IPS-20b (cell line): ENCODE measurements around the gene ADTRP.

Experiments
- H3K27ac ChIP-seq: one replicate; pipeline ENCODE4 v1.5.1; 2013; ENCODE audit warnings: low read length
- H3K27me3 ChIP-seq: 2 replicates; pipeline ENCODE4 v1.6.1; 2013; ENCODE audit warnings: mild to moderate bottlenecking, low read length, inconsistent platforms; ENCODE audit not compliant: insufficient read depth
- H3K36me3 ChIP-seq: 2 replicates; pipeline ENCODE4 v1.6.1; 2013; ENCODE audit warnings: low read depth, mild to moderate bottlenecking, inconsistent platforms, low read length, moderate library complexity; ENCODE audit not compliant: insufficient read depth
- H3K4me1 ChIP-seq: 2 replicates; pipeline ENCODE4 v1.6.1; 2013; ENCODE audit warnings: mild to moderate bottlenecking, control low read depth, inconsistent platforms, low read length, moderate library complexity; ENCODE audit not compliant: insufficient read depth
- H3K4me3 ChIP-seq: 2 replicates; pipeline ENCODE4 v1.5.1; 2013; ENCODE audit warnings: mild to moderate bottlenecking, low read length, inconsistent platforms
- H3K9ac ChIP-seq: 2 replicates; pipeline ENCODE4 v1.6.1; 2013; ENCODE audit warnings: low read depth, mild to moderate bottlenecking, inconsistent platforms, low read length, moderate library complexity
- H3K9me3 ChIP-seq: 2 replicates; pipeline ENCODE4 v1.6.1; 2013; ENCODE audit warnings: mild to moderate bottlenecking, low read depth, low read length, inconsistent platforms; ENCODE audit not compliant: insufficient read depth

The ADTRP gene, protein sequence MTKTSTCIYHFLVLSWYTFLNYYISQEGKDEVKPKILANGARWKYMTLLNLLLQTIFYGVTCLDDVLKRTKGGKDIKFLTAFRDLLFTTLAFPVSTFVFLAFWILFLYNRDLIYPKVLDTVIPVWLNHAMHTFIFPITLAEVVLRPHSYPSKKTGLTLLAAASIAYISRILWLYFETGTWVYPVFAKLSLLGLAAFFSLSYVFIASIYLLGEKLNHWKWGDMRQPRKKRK

DNA sequence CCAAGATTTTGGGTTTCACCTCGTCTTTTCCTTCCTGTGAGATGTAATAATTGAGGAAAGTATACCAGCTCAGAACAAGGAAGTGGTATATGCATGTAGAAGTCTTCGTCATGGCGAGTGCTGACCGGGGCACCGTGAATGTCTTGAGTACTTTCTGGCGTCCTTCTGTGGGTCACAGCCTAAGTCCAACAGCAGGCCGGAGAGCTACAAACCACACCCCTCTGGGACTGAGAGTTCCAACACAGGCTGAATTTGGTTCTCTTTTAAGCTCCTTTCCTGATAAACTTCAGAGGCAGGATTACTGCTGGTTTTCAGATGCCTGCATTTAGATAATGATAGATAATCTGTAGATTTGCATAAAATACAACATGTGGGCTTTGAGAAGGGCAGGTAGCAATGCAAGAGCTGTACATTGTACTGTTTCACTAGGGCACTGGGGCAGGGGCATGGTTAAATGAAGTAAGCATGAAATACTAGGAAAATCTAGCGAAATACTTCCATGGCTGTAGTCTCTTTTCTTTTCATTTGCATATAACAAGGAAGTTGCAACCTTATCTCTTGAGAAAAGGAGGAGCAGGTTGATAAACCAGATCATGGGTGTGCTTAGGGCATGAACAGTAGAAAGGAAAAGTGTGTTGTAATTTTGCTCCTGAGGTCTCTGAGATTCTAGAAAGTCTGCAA, at the start of gene ADTRP:
Gene ADTRP (minus strand): TSS at position 156 of the 681 bp plus-strand sequence. CDS start 44 bp downstream, at position 112.
- Histone ChIP-seq H3K4me1 (peaks cover 9% of the 10 kb centered on the region), H3K4me3 (no peak within 1 kb of the TSS), H3K9ac (no peak within 1 kb of the TSS), H3K36me3 (no peaks in the 10 kb centered on the region), H3K9me3 (no peaks in the 10 kb centered on the region), H3K27me3 (no peaks in the 10 kb centered on the region), H3K27ac (no peak within 1 kb of the TSS)

DNA sequence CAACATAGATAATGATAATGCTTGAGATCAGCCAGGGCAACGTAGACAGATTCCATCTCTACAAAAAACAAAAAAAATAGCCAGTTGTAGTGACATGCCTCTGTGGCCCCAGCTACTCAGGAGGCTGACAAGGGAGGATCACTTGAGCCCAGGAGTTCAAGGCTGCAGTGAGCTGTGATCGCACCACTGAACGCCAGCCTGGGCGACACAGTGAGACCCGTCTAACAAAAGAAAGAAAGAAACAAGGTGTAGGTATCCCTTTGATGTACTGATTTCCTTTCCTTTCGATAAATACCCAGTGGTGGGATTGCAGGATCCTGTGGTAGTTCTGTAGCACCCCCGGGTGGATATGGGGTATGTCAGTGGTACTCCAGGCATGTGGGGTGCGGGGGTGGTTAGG, 48.2 kb upstream of the ADTRP start:
- Histone ChIP-seq H3K4me3 (no peak overlapping the region), H3K27me3 (no peaks in the 10 kb centered on the region), H3K36me3 (no peaks in the 10 kb centered on the region), H3K27ac (no peak overlapping the region), H3K4me1 (no peaks in the 10 kb centered on the region), H3K9ac (no peak overlapping the region), H3K9me3 (no peaks in the 10 kb centered on the region)

DNA sequence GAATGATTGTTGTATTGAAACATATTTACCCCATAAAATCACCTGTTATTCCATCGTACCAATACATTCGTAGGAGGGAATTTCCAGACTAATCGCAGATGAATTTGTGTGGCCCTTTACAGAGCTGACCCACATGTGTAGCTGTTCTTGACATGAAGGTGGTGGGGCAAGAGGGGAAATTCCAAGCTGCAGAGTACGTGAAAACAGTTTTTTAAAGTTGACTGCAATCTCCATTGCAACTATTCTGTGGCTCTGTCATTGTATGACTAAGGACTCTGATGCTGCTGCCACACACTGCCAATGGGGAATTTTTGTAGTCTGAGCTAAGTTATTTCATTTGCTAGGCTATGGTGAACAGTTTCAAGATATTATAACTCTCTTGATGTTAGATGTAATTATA, 46.4 kb upstream of the ADTRP start:
- no peak overlapping the region for H3K9ac ChIP-seq
- no peak overlapping the region for H3K27ac ChIP-seq
- no peaks in the 10 kb centered on the region for H3K36me3 ChIP-seq
- H3K27me3 ChIP-seq, result no peaks in the 10 kb centered on the region
- no peak overlapping the region for H3K4me3 ChIP-seq
- no peaks in the 10 kb centered on the region for H3K9me3 ChIP-seq
- no peaks in the 10 kb centered on the region for H3K4me1 ChIP-seq

DNA sequence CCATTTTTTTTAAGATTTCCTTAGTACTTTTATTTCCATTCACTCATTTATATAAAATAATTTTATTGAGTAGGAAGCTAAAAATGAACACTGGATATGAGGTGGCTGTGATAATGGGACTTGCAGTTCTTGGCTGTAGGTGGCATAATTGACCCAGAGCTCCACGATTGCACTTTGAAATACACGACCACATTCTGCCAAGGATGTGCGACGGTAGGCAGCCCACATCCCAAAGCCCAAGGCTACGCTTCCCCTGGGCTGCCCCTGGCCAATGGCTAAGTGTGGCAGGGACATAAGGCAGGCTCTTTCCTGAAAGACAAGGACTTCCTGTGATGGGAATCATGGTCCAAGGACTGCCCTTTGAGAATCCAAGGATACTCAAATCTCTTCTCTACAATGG, 43.7 kb upstream of the ADTRP start:
- Histone ChIP-seq H3K27ac (no peak overlapping the region), H3K4me3 (no peak overlapping the region), H3K27me3 (no peaks in the 10 kb centered on the region), H3K4me1 (no peaks in the 10 kb centered on the region), H3K9me3 (no peaks in the 10 kb centered on the region), H3K36me3 (no peaks in the 10 kb centered on the region), H3K9ac (no peak overlapping the region)

DNA sequence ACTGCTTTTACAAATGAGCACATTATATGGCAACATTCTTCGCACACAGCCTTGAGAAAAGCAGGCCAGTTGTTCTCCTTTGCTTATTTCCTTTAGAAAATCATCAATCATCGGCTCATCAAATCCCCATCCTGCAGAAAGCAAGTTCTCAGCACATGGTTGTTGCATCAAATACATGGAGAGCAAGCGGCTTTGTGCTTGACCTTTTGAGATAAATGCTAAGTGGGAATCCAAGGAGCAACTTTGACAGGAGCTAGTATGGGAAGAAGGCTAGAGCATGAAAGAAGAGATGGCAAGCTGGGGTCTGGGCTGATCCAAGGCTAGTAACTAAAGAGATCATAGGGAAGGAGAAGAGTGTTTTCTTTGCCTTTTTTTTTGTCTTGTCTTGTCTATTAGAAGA, 43.2 kb upstream of the ADTRP start:
- Histone ChIP-seq H3K9ac (no peak overlapping the region), H3K4me3 (no peak overlapping the region), H3K9me3 (no peaks in the 10 kb centered on the region), H3K36me3 (no peaks in the 10 kb centered on the region), H3K27ac (no peak overlapping the region), H3K27me3 (no peaks in the 10 kb centered on the region), H3K4me1 (no peaks in the 10 kb centered on the region)

DNA sequence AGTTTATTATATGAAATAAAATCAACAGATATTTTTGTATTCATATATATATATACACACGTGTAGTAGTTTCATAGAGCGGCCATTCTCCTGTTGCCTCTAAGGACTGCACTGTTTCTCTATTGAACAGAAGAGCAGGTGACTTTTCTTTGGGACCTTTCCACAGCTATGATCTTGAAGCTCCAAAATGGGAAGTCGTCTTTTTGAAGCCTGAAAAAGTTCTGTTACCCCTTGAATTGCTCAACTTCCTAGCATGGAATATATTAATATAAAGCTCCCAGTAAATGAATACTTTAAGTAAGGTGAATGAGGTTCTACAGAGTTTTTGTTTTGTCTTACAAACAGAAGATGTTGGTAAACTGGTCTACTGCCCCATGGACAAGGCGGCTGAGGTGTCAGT, 42.2 kb upstream of the ADTRP start:
- Histone ChIP-seq H3K9ac (no peak overlapping the region), H3K9me3 (no peaks in the 10 kb centered on the region), H3K27me3 (no peaks in the 10 kb centered on the region), H3K27ac (no peak overlapping the region), H3K4me1 (no peaks in the 10 kb centered on the region), H3K4me3 (no peak overlapping the region), H3K36me3 (no peaks in the 10 kb centered on the region)

DNA sequence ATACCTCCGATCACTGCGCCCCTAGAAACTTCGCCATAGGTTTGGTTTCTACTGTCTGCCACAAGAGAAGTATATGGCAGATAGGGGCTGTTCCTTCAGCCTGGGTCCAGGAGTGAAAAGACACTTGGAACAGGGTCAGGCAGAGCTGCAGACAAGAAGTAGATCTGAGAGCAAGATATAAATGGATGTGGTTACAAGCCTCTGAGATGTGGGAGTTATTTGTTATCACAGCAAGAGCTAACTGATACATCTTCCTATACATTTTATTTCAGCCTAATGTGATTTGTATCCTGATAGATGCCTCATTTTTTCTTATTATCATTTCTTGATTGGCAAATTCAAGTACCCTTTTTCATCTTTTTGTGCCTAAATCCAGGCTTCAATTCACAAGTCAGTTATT, 40.9 kb upstream of the ADTRP start:
- Histone ChIP-seq H3K9me3 (no peaks in the 10 kb centered on the region), H3K27me3 (no peaks in the 10 kb centered on the region), H3K27ac (no peak overlapping the region), H3K4me3 (no peak overlapping the region), H3K4me1 (no peaks in the 10 kb centered on the region), H3K9ac (no peak overlapping the region), H3K36me3 (no peaks in the 10 kb centered on the region)

DNA sequence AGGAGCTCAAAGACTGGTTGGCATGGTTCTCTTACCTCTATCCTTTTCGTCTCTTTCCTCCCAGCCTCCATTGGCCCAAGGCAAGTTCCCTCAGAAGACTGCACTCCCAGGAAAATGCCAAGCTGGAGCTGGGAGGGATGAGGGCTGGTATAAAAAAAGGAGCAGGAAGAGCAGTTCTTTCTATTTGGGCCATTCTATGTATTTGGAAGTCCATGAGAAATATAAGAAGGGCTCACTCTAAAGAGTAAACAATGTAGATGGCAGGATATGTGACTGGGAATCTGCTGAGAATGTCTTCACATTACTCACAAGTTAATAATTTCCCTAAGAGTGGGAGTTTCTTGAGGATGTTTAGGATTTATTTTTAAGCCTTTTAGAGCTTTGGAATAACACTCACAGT, 36.6 kb upstream of the ADTRP start:
- Histone ChIP-seq H3K4me1 (no peaks in the 10 kb centered on the region), H3K27ac (no peak overlapping the region), H3K27me3 (no peaks in the 10 kb centered on the region)

DNA sequence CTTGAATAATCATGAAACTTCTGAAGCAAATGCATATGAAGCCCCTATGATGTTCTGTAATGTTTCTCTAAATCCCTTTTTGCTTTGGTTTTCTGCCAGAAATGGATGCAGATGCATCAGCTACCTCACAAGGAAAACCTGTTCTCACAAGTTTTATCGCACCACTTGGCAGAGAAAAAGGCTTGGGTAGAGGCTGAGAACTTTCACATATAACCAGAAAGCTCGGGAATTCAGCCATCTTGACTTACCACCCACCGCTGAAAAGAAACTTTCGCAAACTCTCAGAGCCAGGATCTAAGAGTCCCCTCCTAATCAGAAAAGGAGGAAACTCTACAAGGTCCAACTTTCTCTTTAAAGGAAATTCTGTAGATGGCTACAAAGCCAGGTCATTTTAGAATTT, 36.2 kb upstream of the ADTRP start:
- no peaks in the 10 kb centered on the region for H3K27me3 ChIP-seq
- H3K36me3 ChIP-seq, result no peaks in the 10 kb centered on the region
- no peaks in the 10 kb centered on the region for H3K4me1 ChIP-seq
- no peak overlapping the region for H3K9ac ChIP-seq
- H3K9me3 ChIP-seq, result no peaks in the 10 kb centered on the region
- H3K4me3 ChIP-seq, result no peak overlapping the region
- H3K27ac ChIP-seq, result no peak overlapping the region

More for the DNA sequence above, 36.6 kb upstream of the ADTRP start:
- Histone ChIP-seq H3K4me3 (no peak overlapping the region), H3K9me3 (no peaks in the 10 kb centered on the region), H3K36me3 (no peaks in the 10 kb centered on the region), H3K9ac (no peak overlapping the region)

DNA sequence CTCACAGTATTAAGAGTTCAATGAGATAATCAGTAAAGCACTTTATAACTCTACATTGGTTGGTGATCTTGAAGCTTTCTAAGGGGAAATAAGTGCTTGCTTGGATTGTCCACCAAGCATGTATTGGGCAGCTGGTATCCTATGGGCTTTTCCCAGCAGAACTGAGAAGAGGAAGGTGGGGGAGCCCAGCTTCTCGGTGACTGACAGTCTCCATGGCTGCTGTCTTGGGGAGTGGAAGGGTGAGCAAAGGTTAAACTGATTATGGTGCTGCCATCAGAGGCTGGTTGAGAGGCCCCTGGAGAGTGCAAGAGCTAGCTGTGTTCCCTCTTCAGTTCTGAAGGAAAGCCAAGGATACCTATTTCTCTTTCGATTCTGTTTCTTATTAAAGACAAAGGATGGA, 35.5 kb upstream of the ADTRP start:
- H3K4me1 ChIP-seq, result no peaks in the 10 kb centered on the region
- H3K36me3 ChIP-seq, result no peaks in the 10 kb centered on the region
- H3K9me3 ChIP-seq, result no peaks in the 10 kb centered on the region
- no peak overlapping the region for H3K27ac ChIP-seq
- H3K4me3 ChIP-seq, result no peak overlapping the region
- H3K9ac ChIP-seq, result no peak overlapping the region
- H3K27me3 ChIP-seq, result no peaks in the 10 kb centered on the region

DNA sequence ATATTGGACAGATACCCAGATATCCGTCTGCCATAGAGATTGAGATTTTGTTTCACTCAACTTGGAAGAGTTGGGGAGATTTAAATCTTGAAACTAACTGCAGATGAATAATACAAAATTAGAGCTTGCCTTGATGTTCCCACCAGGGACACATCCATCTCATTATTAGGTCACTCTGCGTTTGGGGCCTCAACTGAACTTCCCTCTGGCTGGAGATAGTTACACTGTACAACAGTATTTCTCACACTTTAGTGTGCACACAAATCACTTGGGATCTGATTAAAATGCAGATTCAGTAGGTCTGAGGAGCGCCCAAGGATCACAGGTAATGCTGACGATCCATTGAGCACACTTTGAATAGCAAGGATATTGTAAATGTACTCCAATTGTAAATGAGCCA, 35.0 kb upstream of the ADTRP start:
- Histone ChIP-seq H3K4me3 (no peak overlapping the region), H3K9me3 (no peaks in the 10 kb centered on the region)

DNA sequence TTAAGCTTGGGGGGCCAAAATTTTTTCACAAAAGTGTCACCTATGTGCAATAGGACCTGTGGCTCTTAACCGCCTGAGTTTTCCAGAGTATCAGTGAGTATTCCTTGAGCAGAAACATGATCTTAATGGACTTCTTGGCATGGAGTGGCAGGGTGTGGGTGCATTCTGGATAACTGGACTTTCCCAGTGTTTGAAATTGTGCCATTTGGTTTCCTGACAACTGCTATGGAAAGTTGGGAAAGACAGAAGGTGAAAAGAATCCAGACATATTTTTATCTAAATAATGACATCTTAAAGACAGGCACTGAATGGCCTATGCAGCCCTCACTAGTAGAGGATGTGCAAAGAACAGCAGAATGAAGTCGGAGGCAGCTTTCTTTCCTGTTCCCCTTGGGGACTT, 34.3 kb upstream of the ADTRP start:
- H3K9ac ChIP-seq, result no peak overlapping the region
- H3K9me3 ChIP-seq, result no peaks in the 10 kb centered on the region
- no peaks in the 10 kb centered on the region for H3K4me1 ChIP-seq
- H3K27ac ChIP-seq, result no peak overlapping the region
- H3K4me3 ChIP-seq, result no peak overlapping the region
- no peaks in the 10 kb centered on the region for H3K27me3 ChIP-seq
- H3K36me3 ChIP-seq, result no peaks in the 10 kb centered on the region

More for the DNA sequence above, 35.0 kb upstream of the ADTRP start:
- no peak overlapping the region for H3K27ac ChIP-seq
- H3K9ac ChIP-seq, result no peak overlapping the region
- H3K4me1 ChIP-seq, result no peaks in the 10 kb centered on the region
- H3K27me3 ChIP-seq, result no peaks in the 10 kb centered on the region
- no peaks in the 10 kb centered on the region for H3K36me3 ChIP-seq
